RCC 7860 (cell line): ENCODE measurements around the gene CEP68.
"Not testable (repeated sequence)": the region's sequence is repeated elsewhere in the genome, so short reads cannot be mapped to it uniquely, and the experiment has no call there.

Experiments
- DNase-seq: peaks from one replicate; pipeline ENCODE4 v3.0.0-alpha.2; 2015; ENCODE audit warnings: low spot score
- FAIRE-seq: peaks from 2 replicates; lab custom pipeline; 2012; peaks lifted over from hg19 to GRCh38; lab: Jason Lieb, UNC

CEP68 gene

DNA sequence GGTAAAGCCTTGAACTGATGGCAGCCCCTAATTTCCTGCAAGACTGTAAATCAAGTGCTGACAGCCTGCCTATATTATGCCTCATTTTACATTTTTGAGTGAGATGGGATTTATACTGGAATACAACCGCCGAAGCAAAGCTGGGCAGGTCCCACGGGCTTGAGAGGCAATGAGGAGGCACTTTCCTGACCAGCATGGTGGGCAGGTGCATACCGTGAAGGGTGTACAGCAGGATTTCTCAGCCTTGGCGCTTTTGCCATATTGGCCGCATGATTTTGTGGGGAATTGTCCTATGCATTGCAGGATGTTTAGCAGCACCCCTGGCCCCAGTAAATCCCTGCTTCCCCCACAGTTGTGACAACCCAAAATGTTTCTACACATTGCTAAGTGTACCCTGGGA lies 22.8 kb downstream of the CEP68 start:
- FAIRE-seq = no peak
- DNase-seq = no peak

DNA sequence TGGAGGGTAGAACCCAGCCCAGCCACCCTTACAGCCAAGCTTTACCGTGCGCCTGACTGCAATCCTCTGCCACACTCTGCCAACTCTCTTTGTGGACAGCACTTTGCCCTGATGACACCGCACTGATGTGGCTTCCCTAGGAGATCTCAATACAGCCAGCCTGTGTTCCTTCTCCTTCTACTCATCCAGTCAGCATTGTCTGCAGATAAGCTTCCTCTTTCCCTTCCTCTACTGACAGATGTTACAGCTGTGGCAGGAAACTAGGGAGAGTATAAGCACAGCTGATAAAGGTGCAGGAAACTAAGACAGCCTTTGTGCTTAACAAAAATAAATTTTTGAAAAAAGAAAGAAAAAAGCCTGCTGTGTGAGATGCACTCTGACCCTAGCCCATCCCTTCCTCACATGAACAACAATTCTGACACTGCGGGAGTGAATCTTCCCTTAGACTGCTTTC lies 25.0 kb downstream of the CEP68 start:
- DNase-seq (no peak), FAIRE-seq (no peak)

GRCh38 chr2:65085148-65085547 lies 28.9 kb downstream of the CEP68 start:
- DNase-seq (no peak), FAIRE-seq (no peak)

- DNase-seq (no peak), FAIRE-seq (peak; percentile 22)
Observed at GRCh38 chr2:65092791-65093190, 36.6 kb downstream of the CEP68 start.

- DNase-seq (no peak), FAIRE-seq (no peak)
Observed at GRCh38 chr2:65093211-65093610, 37.0 kb downstream of the CEP68 start.

- DNase-seq (no peak), FAIRE-seq (no peak)
Observed at GRCh38 chr2:65096948-65097347, 40.7 kb downstream of the CEP68 start.

GRCh38 chr2:65097844-65098243 lies 41.6 kb downstream of the CEP68 start:
- DNase-seq (no peak), FAIRE-seq (peak; percentile 52)

- FAIRE-seq (no peak), DNase-seq (no peak)
Observed at GRCh38 chr2:65098741-65099140, 42.5 kb downstream of the CEP68 start.

- no peak for FAIRE-seq
- no peak for DNase-seq
Observed at GRCh38 chr2:65101071-65101470, 44.9 kb downstream of the CEP68 start.

DNA sequence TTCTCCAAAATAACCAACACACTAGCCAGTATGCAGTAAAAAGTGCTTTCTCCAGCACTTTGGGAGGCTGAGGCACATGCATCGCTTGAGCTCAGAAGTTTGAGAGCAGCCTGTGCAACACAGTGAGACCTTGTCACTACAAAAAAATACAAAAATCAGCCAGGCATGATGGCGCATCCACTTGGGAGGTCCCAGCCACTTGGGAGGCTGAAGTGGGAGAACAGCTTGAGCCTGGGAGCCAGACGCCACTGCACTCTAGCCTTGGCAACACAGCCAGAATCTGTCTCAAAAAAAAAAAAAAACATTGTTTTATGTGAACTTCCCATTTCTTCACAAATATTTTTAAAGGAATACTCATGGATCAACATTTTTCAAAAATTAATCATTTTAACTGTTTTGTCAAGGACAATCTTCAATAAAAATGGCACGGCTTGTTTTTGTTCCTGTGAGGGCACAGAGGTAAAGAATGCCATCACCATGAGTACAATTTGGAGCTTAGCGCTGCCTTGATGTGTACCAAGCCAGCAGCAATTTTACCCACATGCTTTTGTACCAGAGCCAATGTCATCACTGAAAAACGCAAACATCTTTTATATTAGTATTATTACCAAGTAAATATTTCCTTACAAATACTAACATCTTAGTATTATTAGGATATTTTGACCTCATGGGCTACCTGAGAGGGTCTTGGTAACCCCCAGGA lies 46.9 kb downstream of the CEP68 start:
- DNase-seq (no peak), FAIRE-seq (no peak)

GRCh38 chr2:65107530-65107929 lies 51.3 kb downstream of the CEP68 start:
- FAIRE-seq = no peak
- no peak for DNase-seq

- FAIRE-seq (no peak), DNase-seq (no peak)
Observed at GRCh38 chr2:65108780-65109179, 52.6 kb downstream of the CEP68 start.

GRCh38 chr2:65112633-65113032 lies 56.4 kb downstream of the CEP68 start:
- FAIRE-seq (no peak), DNase-seq (no peak)

GRCh38 chr2:65113229-65113628 lies 57.0 kb downstream of the CEP68 start:
- no peak for FAIRE-seq
- DNase-seq = no peak

- no peak for FAIRE-seq
Observed at GRCh38 chr2:65113816-65114215, 57.6 kb downstream of the CEP68 start.

DNA sequence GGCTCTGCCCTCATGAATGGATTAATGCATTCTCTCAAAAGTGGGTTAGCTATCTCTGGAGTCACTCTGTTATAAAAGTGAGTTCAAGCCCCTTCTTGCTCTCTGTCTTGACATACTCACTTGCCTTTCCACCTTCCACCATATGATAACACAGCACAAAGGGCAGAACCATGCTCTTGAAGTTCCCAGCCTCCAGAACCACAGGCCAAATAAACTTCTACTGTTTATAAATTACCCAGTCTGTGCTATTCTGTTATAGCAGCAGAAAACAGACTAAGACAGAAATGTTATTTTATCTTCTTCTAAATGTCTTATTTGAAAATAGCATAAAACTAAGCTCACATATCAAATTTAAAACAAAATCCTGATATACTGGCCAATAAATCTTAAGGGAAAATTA lies 58.7 kb downstream of the CEP68 start:
- no peak for DNase-seq
- no peak for FAIRE-seq

More at GRCh38 chr2:65113816-65114215, 57.6 kb downstream of the CEP68 start:
- DNase-seq = no peak

GRCh38 chr2:65116645-65117044 lies 60.4 kb downstream of the CEP68 start:
- DNase-seq (no peak), FAIRE-seq (no peak)

GRCh38 chr2:65120990-65121693 lies 64.9 kb downstream of the CEP68 start:
- FAIRE-seq (no peak), DNase-seq (no peak)

DNA sequence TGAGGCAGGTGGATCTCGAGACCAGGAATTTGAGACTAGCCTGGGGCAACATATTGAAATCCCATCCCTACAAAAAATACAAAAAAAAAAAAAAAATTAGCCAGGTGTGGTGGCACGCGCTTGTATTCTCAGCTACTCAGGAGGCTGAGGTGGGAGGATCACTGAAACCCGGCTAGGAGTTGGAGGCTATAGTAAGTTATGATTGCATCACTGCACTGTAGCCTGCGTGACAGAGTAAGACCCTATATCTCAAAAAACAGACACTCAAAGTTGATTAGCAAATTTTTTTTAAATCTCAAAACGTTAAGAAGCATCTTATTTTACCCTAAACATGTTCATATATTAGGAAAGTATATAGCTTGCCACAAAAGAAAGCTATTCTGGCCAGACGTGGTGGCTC lies 66.1 kb downstream of the CEP68 start:
- FAIRE-seq = no peak
- DNase-seq = no peak

DNA sequence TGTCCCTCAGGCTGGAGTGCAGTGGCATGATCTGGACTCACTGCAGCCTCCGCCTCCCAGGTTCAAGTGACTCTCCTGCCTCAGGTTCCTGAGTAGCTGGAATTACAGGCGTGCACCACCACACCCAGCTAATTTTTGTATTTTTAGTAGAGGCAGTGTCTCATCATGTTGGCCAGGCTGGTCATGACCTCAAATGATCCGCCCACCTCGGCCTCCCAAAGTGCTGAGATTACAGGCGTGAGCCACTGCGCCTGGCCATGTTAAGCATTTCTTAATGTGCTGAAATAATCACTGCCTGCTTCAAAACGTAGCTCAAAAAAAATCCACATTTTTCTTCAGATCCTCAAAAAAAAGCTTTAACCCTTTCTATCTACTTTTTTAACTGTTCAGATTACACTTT lies 69.2 kb downstream of the CEP68 start:
- FAIRE-seq, DNase-seq: not testable (repeated sequence)

- no peak for FAIRE-seq
- DNase-seq = no peak
Observed at GRCh38 chr2:65128297-65129190, 72.3 kb downstream of the CEP68 start.
